Measurements from ENCODE around the gene PTGIS. TPM values are rescaled to one million over a fixed set of nuclear protein-coding genes. Genes with fewer than 3 reads are reported as not detected.

Gene PTGIS
- total RNA-seq, 2 experiments from 2014 or later = 0.21 to 0.43 TPM

DNA sequence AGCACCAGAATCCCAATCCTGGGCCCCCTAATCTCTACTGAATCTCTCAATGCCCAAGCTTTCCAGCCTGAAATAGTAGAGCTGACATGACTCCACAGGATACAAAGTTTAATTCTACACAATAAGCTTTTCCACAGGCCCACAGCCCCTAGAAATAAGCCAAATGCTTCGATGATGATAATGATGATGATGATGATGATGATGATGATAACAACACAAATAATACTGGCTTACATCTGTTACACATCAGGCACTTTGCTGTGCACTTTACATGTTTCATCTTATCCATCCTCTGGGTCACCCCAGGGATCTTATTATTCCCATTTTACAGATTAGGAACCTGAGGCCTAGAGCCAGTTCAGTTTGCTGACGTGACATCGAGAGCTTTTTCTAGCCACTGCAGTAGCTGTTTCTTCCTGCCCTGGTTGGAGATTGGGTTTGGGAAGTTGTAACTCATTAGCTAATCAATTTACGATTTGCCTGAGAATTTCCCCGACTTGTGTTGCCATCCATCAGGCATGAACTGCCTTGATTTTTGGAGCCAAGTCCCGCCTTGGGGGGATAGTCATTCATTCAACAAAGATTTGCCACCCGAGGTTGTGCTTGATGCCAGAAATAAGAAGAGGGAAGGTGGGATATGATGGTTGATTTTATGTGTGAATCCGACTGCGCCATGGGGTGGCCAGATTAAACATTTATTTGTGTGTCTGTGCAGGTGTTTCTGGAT is 105.9 kb downstream of the PTGIS start:
- H3K36me3 Mint-ChIP-seq (ENCODE audit: low read depth) = no peaks in the 10 kb centered on the region
- ChIA-PET POLR2A (no interaction called here), CTCF (interaction anchor here (1.1 to 1.2 kb wide), 2 partner anchors 13 to 33 kb away, joined by 3 to 4 read pairs; no protein-coding TSS in a partner anchor)
- H3K4me1 Mint-ChIP-seq = no peaks in the 10 kb centered on the region
- DNase-seq (no peak), ATAC-seq (no peak)
- H3K27me3 Mint-ChIP-seq = peaks cover 18% of the 10 kb centered on the region
- H3K27ac Mint-ChIP-seq = no peak overlapping the region
- intact Hi-C loops (cut with DNase I, micrococcal nuclease) = no loop called here
- no peaks in the 10 kb centered on the region for H3K9me3 Mint-ChIP-seq (ENCODE audit: low read depth)
- no peak overlapping the region for H3K4me3 Mint-ChIP-seq

DNA sequence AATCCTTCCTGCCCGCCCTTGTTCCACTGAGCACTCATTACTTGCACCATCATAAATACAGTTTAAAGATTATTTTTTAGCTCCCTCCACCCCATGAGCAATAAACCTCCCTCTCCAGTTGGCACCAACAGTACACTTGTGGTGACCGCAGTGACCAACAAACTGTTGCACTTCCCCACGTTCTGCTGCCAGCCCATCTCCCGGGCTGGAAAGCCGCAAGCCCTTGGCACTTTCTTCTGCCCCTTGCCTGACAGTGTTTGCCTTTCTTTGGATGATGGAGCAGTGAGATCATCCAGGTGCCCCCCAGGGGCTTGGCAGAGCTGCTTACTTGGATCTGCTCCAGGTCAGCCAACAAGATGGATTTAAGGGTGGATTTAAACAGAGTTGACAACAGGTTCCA is 107.0 kb downstream of the PTGIS start:
- no peaks in the 10 kb centered on the region for H3K4me1 Mint-ChIP-seq
- intact Hi-C loops (cut with DNase I, micrococcal nuclease) = no loop called here

DNA sequence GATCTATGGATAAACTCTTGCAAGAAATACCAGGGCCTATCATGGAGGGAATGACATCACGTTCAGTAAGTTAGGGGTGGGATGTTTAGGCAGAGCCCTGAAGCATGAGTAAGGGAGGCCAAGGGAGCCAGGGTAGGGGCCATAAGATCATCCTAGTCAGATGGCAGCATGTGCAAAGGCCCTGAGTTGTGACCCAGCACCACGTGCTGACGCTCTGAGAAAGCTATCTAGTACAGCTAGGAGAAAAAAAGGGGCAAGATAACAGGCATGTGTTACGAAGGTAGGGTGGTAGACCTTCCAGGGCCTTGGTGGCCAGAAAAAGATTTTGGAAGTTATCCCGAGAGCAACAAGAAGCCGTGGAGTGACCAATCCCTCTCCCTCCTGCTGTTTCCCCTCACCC is 107.8 kb downstream of the PTGIS start:
- intact Hi-C loops (cut with DNase I, micrococcal nuclease) = no loop called here
- ATAC-seq (no peak), DNase-seq (no peak)
- Mint-ChIP-seq H3K27ac (no peak overlapping the region), H3K9me3 (ENCODE audit: low read depth) (no peaks in the 10 kb centered on the region), H3K36me3 (ENCODE audit: low read depth) (no peaks in the 10 kb centered on the region), H3K4me3 (no peak overlapping the region), H3K4me1 (no peaks in the 10 kb centered on the region), H3K27me3 (peaks cover 17% of the 10 kb centered on the region)
- ChIA-PET CTCF (interaction anchor here (0.6 kb wide), 1 partner anchor 414 kb away, joined by 3 read pairs; no protein-coding TSS in a partner anchor), POLR2A (no interaction called here)

More for the DNA sequence above, 107.0 kb downstream of the PTGIS start:
- no peak for ATAC-seq
- ChIA-PET CTCF (no interaction called here), POLR2A (no interaction called here)
- no peak for DNase-seq
- no peaks in the 10 kb centered on the region for H3K36me3 Mint-ChIP-seq (ENCODE audit: low read depth)
- H3K27me3 Mint-ChIP-seq = peaks cover 19% of the 10 kb centered on the region
- no peak overlapping the region for H3K27ac Mint-ChIP-seq
- no peak overlapping the region for H3K4me3 Mint-ChIP-seq
- no peaks in the 10 kb centered on the region for H3K9me3 Mint-ChIP-seq (ENCODE audit: low read depth)

DNA sequence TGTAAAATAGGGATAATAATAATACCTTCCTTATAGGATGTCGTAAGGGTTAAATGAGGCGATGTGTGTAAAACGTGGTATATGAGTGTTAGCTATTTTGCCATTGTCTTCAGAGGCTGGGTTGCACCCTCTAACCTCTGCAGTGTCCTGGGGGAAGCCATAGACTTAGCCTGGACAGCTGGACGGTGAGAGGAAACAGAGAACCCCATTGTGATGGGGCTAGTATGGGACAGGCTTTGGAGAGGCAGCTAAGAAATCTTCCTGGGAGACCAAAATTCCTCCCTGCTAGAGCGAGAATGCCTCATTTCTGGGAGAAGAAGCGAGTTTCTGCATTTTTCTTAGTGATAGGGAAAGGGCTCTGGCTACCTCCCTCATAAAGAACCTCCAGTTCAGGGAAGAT is 108.3 kb downstream of the PTGIS start:
- POLR2A ChIA-PET = no interaction called here
- CTCF ChIA-PET = interaction anchor here (0.6 kb wide), 1 partner anchor 415 kb away, joined by 3 read pairs; no protein-coding TSS in a partner anchor
- Mint-ChIP-seq H3K27ac (no peak overlapping the region), H3K9me3 (ENCODE audit: low read depth) (no peaks in the 10 kb centered on the region), H3K4me3 (no peak overlapping the region), H3K36me3 (ENCODE audit: low read depth) (no peaks in the 10 kb centered on the region), H3K4me1 (no peaks in the 10 kb centered on the region), H3K27me3 (peaks cover 21% of the 10 kb centered on the region)
- intact Hi-C loops (cut with DNase I, micrococcal nuclease) = no loop called here
- ATAC-seq = no peak
- DNase-seq = no peak

DNA sequence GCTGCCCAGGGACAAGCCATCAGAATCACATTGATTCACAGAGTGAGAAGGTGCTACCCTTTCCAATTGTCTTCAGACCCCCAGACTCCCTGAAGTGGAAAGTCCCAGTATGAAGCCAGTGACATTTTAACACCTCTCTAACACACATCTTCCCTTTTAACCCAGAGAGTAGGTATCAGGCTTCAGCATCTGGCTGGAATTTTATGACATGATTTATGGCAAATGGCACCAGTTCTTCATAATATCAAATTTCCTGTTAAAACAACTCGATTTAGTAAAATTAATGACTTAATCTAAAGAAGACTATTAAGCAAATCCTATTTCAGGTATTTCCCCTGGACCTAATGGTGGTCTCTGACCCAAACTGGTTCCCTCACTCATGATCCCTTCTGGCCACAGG is 110.5 kb downstream of the PTGIS start:
- Mint-ChIP-seq H3K9me3 (ENCODE audit: low read depth) (no peaks in the 10 kb centered on the region), H3K36me3 (ENCODE audit: low read depth) (no peaks in the 10 kb centered on the region), H3K4me3 (no peak overlapping the region), H3K4me1 (no peaks in the 10 kb centered on the region), H3K27me3 (peaks cover 20% of the 10 kb centered on the region), H3K27ac (no peak overlapping the region)
- intact Hi-C loops (cut with DNase I, micrococcal nuclease) = no loop called here
- ATAC-seq (no peak), DNase-seq (no peak)
- ChIA-PET CTCF (no interaction called here), POLR2A (no interaction called here)

DNA sequence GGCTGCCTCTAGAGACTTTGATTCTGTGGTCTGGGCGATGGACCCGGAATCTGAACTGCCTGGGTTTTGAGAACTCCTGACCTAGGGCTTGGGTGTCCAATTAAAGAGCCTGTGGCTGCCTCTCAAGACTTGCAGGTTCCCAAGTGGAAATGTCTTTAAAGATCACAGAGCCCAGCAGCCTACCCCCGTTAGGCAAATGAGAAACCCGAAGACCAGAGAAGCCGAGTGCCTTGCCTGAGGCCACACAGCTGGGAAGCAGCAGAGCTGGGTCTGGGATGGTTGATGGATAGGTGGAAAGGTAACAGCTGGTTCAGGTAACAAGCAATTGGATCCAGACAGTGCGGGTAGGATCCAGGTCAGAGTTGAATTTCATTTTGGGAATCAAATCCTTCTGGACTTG is 111.3 kb downstream of the PTGIS start:
- intact Hi-C loops (cut with DNase I, micrococcal nuclease) = no loop called here
- ATAC-seq = no peak
- Mint-ChIP-seq H3K36me3 (ENCODE audit: low read depth) (no peaks in the 10 kb centered on the region), H3K27ac (no peak overlapping the region), H3K4me1 (no peaks in the 10 kb centered on the region), H3K27me3 (peaks cover 22% of the 10 kb centered on the region), H3K4me3 (no peak overlapping the region), H3K9me3 (ENCODE audit: low read depth) (no peaks in the 10 kb centered on the region)
- CTCF ChIA-PET = no interaction called here
- DNase-seq = no peak
- POLR2A ChIA-PET = interaction anchor here (0.6 kb wide), 1 partner anchor 137 kb away, joined by 3 read pairs; no protein-coding TSS in a partner anchor

GRCh38 chr20:49455691-49456090 is 112.2 kb downstream of the PTGIS start:
- ChIA-PET CTCF (interaction anchor here (0.6 to 0.7 kb wide), 2 partner anchors 125 to 1417 kb away, joined by 3 read pairs; no protein-coding TSS in a partner anchor), POLR2A (no interaction called here)
- Mint-ChIP-seq H3K36me3 (ENCODE audit: low read depth) (no peaks in the 10 kb centered on the region), H3K4me1 (no peaks in the 10 kb centered on the region), H3K9me3 (ENCODE audit: low read depth) (no peaks in the 10 kb centered on the region), H3K4me3 (no peak overlapping the region), H3K27me3 (peaks cover 26% of the 10 kb centered on the region), H3K27ac (no peak overlapping the region)
- no peak for DNase-seq
- ATAC-seq = no peak
- intact Hi-C loops (cut with DNase I, micrococcal nuclease) = no loop called here

Other genes starting within 250 kb of the PTGIS start
- gene KCNB1, start 85.5 kb downstream of the PTGIS start, total RNA-seq = not detected
- gene B4GALT5, start 145.7 kb upstream of the PTGIS start, total RNA-seq = 10 to 100 TPM; 18.6 to 19.6 TPM
- 10 to 100 TPM; 12.6 to 16.7 TPM for gene SLC9A8, start 244.7 kb upstream of the PTGIS start, total RNA-seq

Measured in activated CD4-positive, alpha-beta T cell treated with anti-CD3 and anti-CD28 coated beads for 36 hours (primary cell).